IPS-18a (cell line): ENCODE measurements around the gene RAB11FIP4.

Experiments
- H3K27ac ChIP-seq: one replicate; pipeline ENCODE4 v1.5.1; 2013; ENCODE audit warnings: low read length
- H3K27me3 ChIP-seq: one replicate; pipeline ENCODE4 v1.6.1; 2013; ENCODE audit warnings: mild to moderate bottlenecking, low read length; ENCODE audit not compliant: control insufficient read depth, insufficient read depth
- H3K36me3 ChIP-seq: one replicate; pipeline ENCODE4 v1.6.1; 2013; ENCODE audit warnings: low read depth, low read length; ENCODE audit not compliant: control insufficient read depth
- H3K4me1 ChIP-seq: one replicate; pipeline ENCODE4 v1.6.1; 2013; ENCODE audit warnings: low read depth, low read length; ENCODE audit not compliant: control insufficient read depth
- H3K4me3 ChIP-seq: one replicate; pipeline ENCODE4 v1.5.1; 2013; ENCODE audit warnings: low read length
- H3K9ac ChIP-seq: one replicate; pipeline ENCODE4 v1.6.1; 2013; ENCODE audit warnings: mild to moderate bottlenecking, low read length, moderate library complexity
- H3K9me3 ChIP-seq: one replicate; pipeline ENCODE4 v1.6.1; 2013; ENCODE audit warnings: low read depth, low read length; ENCODE audit not compliant: control insufficient read depth

Gene RAB11FIP4

GRCh38 chr17:31544186-31544585 lies 152.7 kb downstream of the RAB11FIP4 start:
- no peak overlapping the region for H3K27ac ChIP-seq
- no peak overlapping the region for H3K4me3 ChIP-seq
- no peak overlapping the region for H3K9ac ChIP-seq
- H3K4me1 ChIP-seq: no peaks in the 10 kb centered on the region
- H3K36me3 ChIP-seq: no peaks in the 10 kb centered on the region
- no peaks in the 10 kb centered on the region for H3K9me3 ChIP-seq
- H3K27me3 ChIP-seq: no peaks in the 10 kb centered on the region

GRCh38 chr17:31546650-31547049 lies 155.2 kb downstream of the RAB11FIP4 start:
- Histone ChIP-seq H3K9ac (no peak overlapping the region), H3K4me1 (no peaks in the 10 kb centered on the region), H3K27me3 (peaks cover 11% of the 10 kb centered on the region), H3K27ac (no peak overlapping the region), H3K9me3 (no peaks in the 10 kb centered on the region), H3K4me3 (no peak overlapping the region), H3K36me3 (no peaks in the 10 kb centered on the region)

- no peaks in the 10 kb centered on the region for H3K36me3 ChIP-seq
- H3K27me3 ChIP-seq: peaks cover 30% of the 10 kb centered on the region
- H3K27ac ChIP-seq: no peak overlapping the region
- peak overlapping the region; percentile 94 for H3K4me3 ChIP-seq
- no peaks in the 10 kb centered on the region for H3K9me3 ChIP-seq
- H3K9ac ChIP-seq: peak overlapping the region; percentile 72
- H3K4me1 ChIP-seq: no peaks in the 10 kb centered on the region
Measured at GRCh38 chr17:31548709-31549108, 157.2 kb downstream of the RAB11FIP4 start.

GRCh38 chr17:31549121-31549524 lies 157.6 kb downstream of the RAB11FIP4 start:
- H3K27me3 ChIP-seq: peaks cover 34% of the 10 kb centered on the region
- no peaks in the 10 kb centered on the region for H3K36me3 ChIP-seq
- peak overlapping the region; percentile 94 for H3K4me3 ChIP-seq
- no peak overlapping the region for H3K27ac ChIP-seq
- no peaks in the 10 kb centered on the region for H3K9me3 ChIP-seq
- H3K9ac ChIP-seq: peak overlapping the region; percentile 72
- no peaks in the 10 kb centered on the region for H3K4me1 ChIP-seq

GRCh38 chr17:31549525-31550388 lies 158.3 kb downstream of the RAB11FIP4 start:
- Histone ChIP-seq H3K9ac (peak overlapping the region; percentile 72), H3K27ac (no peak overlapping the region), H3K4me3 (peak overlapping the region; percentile 94)

DNA sequence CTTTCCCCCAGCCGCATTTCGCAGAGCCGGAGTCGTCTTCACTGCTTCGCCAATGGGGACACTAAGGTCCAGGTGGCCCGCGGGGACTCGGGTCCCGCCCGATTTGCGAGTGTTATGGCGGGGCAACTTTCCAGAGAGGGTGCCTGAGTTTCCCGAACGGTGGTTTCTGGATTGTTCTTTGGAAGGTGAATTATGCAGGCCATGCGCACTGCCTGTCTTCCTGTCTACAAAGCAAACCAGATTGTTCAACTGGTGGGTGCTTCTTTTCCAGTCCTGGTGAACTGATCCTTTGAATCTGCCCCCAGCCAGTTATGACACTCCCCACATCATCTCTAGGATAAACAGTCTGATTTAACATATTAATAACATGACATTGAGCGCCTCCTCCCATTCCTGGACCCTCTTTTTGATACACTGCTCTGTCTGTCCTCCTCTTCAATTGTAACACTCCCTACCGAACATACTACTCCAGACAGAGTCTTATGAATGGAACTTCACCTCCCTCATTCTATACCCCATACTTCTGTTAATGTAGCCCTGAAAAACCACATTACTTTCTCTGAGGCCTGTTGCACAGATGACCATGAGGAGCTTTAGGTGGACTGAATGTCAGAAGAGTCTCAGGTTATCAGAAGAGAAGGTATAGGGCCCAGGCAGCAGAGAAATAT lies 159.0 kb downstream of the RAB11FIP4 start:
- H3K36me3 ChIP-seq: no peaks in the 10 kb centered on the region
- H3K27me3 ChIP-seq: peaks cover 48% of the 10 kb centered on the region
- no peaks in the 10 kb centered on the region for H3K9me3 ChIP-seq
- H3K4me3 ChIP-seq: peak overlapping the region; percentile 94
- H3K27ac ChIP-seq: no peak overlapping the region
- peak overlapping the region; percentile 10 for H3K9ac ChIP-seq
- no peaks in the 10 kb centered on the region for H3K4me1 ChIP-seq

More at GRCh38 chr17:31549525-31550388, 158.3 kb downstream of the RAB11FIP4 start:
- H3K36me3 ChIP-seq: no peaks in the 10 kb centered on the region
- H3K27me3 ChIP-seq: peaks cover 40% of the 10 kb centered on the region
- no peaks in the 10 kb centered on the region for H3K4me1 ChIP-seq
- no peaks in the 10 kb centered on the region for H3K9me3 ChIP-seq

GRCh38 chr17:31552568-31552967 lies 161.1 kb downstream of the RAB11FIP4 start:
- Histone ChIP-seq H3K9ac (no peak overlapping the region), H3K9me3 (no peaks in the 10 kb centered on the region), H3K36me3 (no peaks in the 10 kb centered on the region), H3K4me1 (no peaks in the 10 kb centered on the region), H3K4me3 (no peak overlapping the region), H3K27ac (no peak overlapping the region), H3K27me3 (peaks cover 69% of the 10 kb centered on the region)

- no peaks in the 10 kb centered on the region for H3K36me3 ChIP-seq
- no peak overlapping the region for H3K27ac ChIP-seq
- H3K27me3 ChIP-seq: peaks cover 78% of the 10 kb centered on the region
- H3K9ac ChIP-seq: no peak overlapping the region
- no peak overlapping the region for H3K4me3 ChIP-seq
- H3K9me3 ChIP-seq: no peaks in the 10 kb centered on the region
- H3K4me1 ChIP-seq: peaks cover 3% of the 10 kb centered on the region
Measured at GRCh38 chr17:31553506-31553905, 162.0 kb downstream of the RAB11FIP4 start.

DNA sequence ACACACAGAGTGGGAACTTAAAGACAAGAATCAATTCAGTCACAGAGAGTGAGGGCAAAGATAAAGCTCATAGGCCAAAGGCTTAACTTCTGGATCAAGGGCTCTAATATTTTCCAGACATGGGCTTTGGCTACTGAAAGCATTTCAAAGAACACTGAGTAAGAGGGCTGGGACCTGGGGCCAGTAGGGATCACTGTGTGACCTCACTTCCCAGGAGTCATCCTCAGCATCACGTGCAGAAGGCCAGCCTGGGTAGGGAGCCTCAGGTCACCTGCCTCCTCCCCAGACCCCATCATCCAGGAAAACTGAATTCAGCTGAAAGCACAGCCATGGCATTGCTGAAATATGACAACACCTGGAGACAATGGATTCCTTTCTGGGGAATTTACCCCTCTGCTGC lies 163.5 kb downstream of the RAB11FIP4 start:
- Histone ChIP-seq H3K9me3 (no peaks in the 10 kb centered on the region), H3K4me3 (no peak overlapping the region), H3K27me3 (peaks cover 89% of the 10 kb centered on the region), H3K9ac (no peak overlapping the region), H3K4me1 (peaks cover 3% of the 10 kb centered on the region), H3K27ac (no peak overlapping the region), H3K36me3 (no peaks in the 10 kb centered on the region)

- Histone ChIP-seq H3K36me3 (no peaks in the 10 kb centered on the region), H3K27ac (no peak overlapping the region), H3K27me3 (peaks cover 96% of the 10 kb centered on the region), H3K9ac (no peak overlapping the region), H3K4me3 (no peak overlapping the region), H3K4me1 (peaks cover 22% of the 10 kb centered on the region), H3K9me3 (no peaks in the 10 kb centered on the region)
Measured at GRCh38 chr17:31556969-31557645, 165.6 kb downstream of the RAB11FIP4 start.

GRCh38 chr17:31558748-31559583 lies 167.5 kb downstream of the RAB11FIP4 start:
- no peak overlapping the region for H3K27ac ChIP-seq
- H3K4me3 ChIP-seq: peak overlapping the region; percentile 53
- H3K4me1 ChIP-seq: peaks cover 28% of the 10 kb centered on the region
- no peak overlapping the region for H3K9ac ChIP-seq
- peaks cover 84% of the 10 kb centered on the region for H3K27me3 ChIP-seq
- no peaks in the 10 kb centered on the region for H3K9me3 ChIP-seq
- no peaks in the 10 kb centered on the region for H3K36me3 ChIP-seq
